Hepatocyte (in vitro differentiated cells): ENCODE measurements around the gene FXYD5. TPM values are rescaled to one million over a fixed set of nuclear protein-coding genes. Genes with fewer than 3 reads are reported as not detected.

Source experiments
- DNase-seq: peaks from one replicate; pipeline ENCODE4 v3.0.0-alpha.2; 2016; ENCODE audit warnings: low spot score
- H2AFZ ChIP-seq: fragments of 200-600 bp; sonication (generic); 2 replicates; pipeline ENCODE4 v1.6.0; 2016; ENCODE audit warnings: antibody characterized with exemption, mild to moderate bottlenecking
- H3K27ac ChIP-seq: fragments of 200-600 bp; sonication (generic); 2 replicates; pipeline ENCODE4 v1.5.1; 2016; ENCODE audit warnings: mild to moderate bottlenecking
- H3K27me3 ChIP-seq: fragments of 200-600 bp; sonication (generic); 2 replicates; pipeline ENCODE4 v1.6.1; 2016
- H3K36me3 ChIP-seq: fragments of 200-600 bp; sonication (generic); replicated peaks from 2 replicates; pipeline ENCODE4 v1.5.1; 2016; ENCODE audit warnings: low read depth; ENCODE audit not compliant: insufficient read depth
- H3K4me1 ChIP-seq: fragments of 200-600 bp; sonication (generic); 2 replicates; pipeline ENCODE4 v1.5.1; 2016; ENCODE audit warnings: mild to moderate bottlenecking, moderate library complexity; ENCODE audit not compliant: insufficient read depth
- H3K4me2 ChIP-seq: fragments of 200-600 bp; sonication (generic); 2 replicates; pipeline ENCODE4 v1.6.0; 2016
- H3K4me3 ChIP-seq: fragments of 200-600 bp; sonication (generic); 2 replicates; pipeline ENCODE4 v1.5.1; 2016; ENCODE audit warnings: mild to moderate bottlenecking
- H3K79me2 ChIP-seq: fragments of 200-600 bp; sonication (generic); 2 replicates; pipeline ENCODE4 v1.6.0; 2017; ENCODE audit warnings: mild to moderate bottlenecking
- H3K9me2 ChIP-seq: fragments of 200-600 bp; sonication (generic); replicated peaks from 2 replicates; pipeline ENCODE4 v1.6.0; 2017; ENCODE audit warnings: mild to moderate bottlenecking; ENCODE audit not compliant: insufficient read depth
- H3K9me3 ChIP-seq: fragments of 200-600 bp; sonication (generic); 2 replicates; pipeline ENCODE4 v1.5.1; 2016; ENCODE audit warnings: low read depth, mild to moderate bottlenecking
- H4K20me1 ChIP-seq: fragments of 200-600 bp; sonication (generic); 2 replicates; pipeline ENCODE4 v1.6.0; 2016; ENCODE audit warnings: mild to moderate bottlenecking; ENCODE audit not compliant: insufficient read depth, poor library complexity, severe bottlenecking
- CTCF ChIP-seq: fragments of 200-600 bp; sonication (generic); IDR thresholded peaks from 2 replicates; pipeline ENCODE4 v1.5.1; 2016; ENCODE audit warnings: antibody characterized with exemption, mild to moderate bottlenecking; ENCODE audit not compliant: poor library complexity
- EZH2 ChIP-seq: fragments of 200-600 bp; sonication (generic); IDR thresholded peaks from 2 replicates; pipeline ENCODE4 v1.6.1; 2016; ENCODE audit warnings: antibody characterized with exemption, mild to moderate bottlenecking, borderline replicate concordance
- EZH2phosphoT487 ChIP-seq: fragments of 200-600 bp; sonication (generic); IDR thresholded peaks from one replicate; pipeline ENCODE4 v1.6.1; 2018; ENCODE audit warnings: antibody characterized with exemption, mild to moderate bottlenecking, low read depth, moderate library complexity; ENCODE audit not compliant: unreplicated experiment, severe bottlenecking
- WGBS: methylation state at CpG from one replicate; pipeline ENCODE4 v1.1.6; 2016; ENCODE audit warnings: low lambda C conversion rate; ENCODE audit errors: missing lambda C conversion rate; 5-methylcytosine and 5-hydroxymethylcytosine counted together
- polyA plus RNA-seq: library from polyadenylated mRNA; unstranded; fragments of >200 nt; fragmentation: Nextera tagmentation; extraction: Ambion mirVana; gene quantifications from 2 replicates; pipeline ENCODE4 v1.2.1, GENCODE V29; 2016
- total RNA-seq: library from RNA; depleted of rRNA; stranded (reverse); fragments of >200 nt; gene quantifications from 2 replicates; pipeline ENCODE4 v1.2.3, GENCODE V29; 2014

Gene FXYD5
- total and polyA plus RNA-seq, 2 experiments from 2014 or later = 36.4 to 81.1 TPM

- Histone ChIP-seq H3K9me3 (no peaks in the 10 kb centered on the region), H3K9me2 (no peaks in the 10 kb centered on the region), H3K4me3 (no peak overlapping the region), H3K79me2 (no peaks in the 10 kb centered on the region), H4K20me1 (no peaks in the 10 kb centered on the region), H3K27ac (no peak overlapping the region), H3K27me3 (no peaks in the 10 kb centered on the region), H3K4me1 (no peaks in the 10 kb centered on the region), H3K36me3 (no peaks in the 10 kb centered on the region), H3K4me2 (no peak overlapping the region), H2AFZ (no peak overlapping the region)
- no peak for TF ChIP-seq EZH2
- no peak for TF ChIP-seq EZH2phosphoT487
- no peak for TF ChIP-seq CTCF
- no peak for DNase-seq
- 95% methylated on average over 9 of the region's 9 CpGs for WGBS
Measured at GRCh38 chr19:35106291-35106583, 48.3 kb upstream of the FXYD5 start.

GRCh38 chr19:35106898-35107541 is 47.5 kb upstream of the FXYD5 start:
- Histone ChIP-seq H2AFZ (no peak overlapping the region), H3K4me2 (no peak overlapping the region), H3K79me2 (no peaks in the 10 kb centered on the region), H4K20me1 (no peaks in the 10 kb centered on the region), H3K9me2 (no peaks in the 10 kb centered on the region), H3K27me3 (no peaks in the 10 kb centered on the region), H3K27ac (peak overlapping the region; percentile 43), H3K4me1 (no peaks in the 10 kb centered on the region), H3K9me3 (no peaks in the 10 kb centered on the region), H3K36me3 (no peaks in the 10 kb centered on the region), H3K4me3 (no peak overlapping the region)
- TF ChIP-seq EZH2 (no peak), CTCF (no peak), EZH2phosphoT487 (no peak)
- DNase-seq = no peak
- whole genome bisulfite sequencing = 46% methylated on average over 2 of the region's 2 CpGs

GRCh38 chr19:35107545-35107944 is 47.0 kb upstream of the FXYD5 start:
- DNase-seq = no peak
- no peaks in the 10 kb centered on the region for H3K9me3 ChIP-seq
- H2AFZ ChIP-seq = no peak overlapping the region
- H3K4me1 ChIP-seq = no peaks in the 10 kb centered on the region
- no peak overlapping the region for H3K4me2 ChIP-seq
- no peak overlapping the region for H3K4me3 ChIP-seq
- no peaks in the 10 kb centered on the region for H3K36me3 ChIP-seq
- WGBS = 43% methylated on average over 5 of the region's 5 CpGs
- H4K20me1 ChIP-seq = no peaks in the 10 kb centered on the region
- H3K27ac ChIP-seq = peak overlapping the region; percentile 43
- no peaks in the 10 kb centered on the region for H3K9me2 ChIP-seq
- TF ChIP-seq CTCF (no peak), EZH2 (no peak), EZH2phosphoT487 (no peak)
- H3K27me3 ChIP-seq = no peaks in the 10 kb centered on the region
- H3K79me2 ChIP-seq = no peaks in the 10 kb centered on the region

GRCh38 chr19:35108730-35109129 is 45.8 kb upstream of the FXYD5 start:
- no peaks in the 10 kb centered on the region for H3K36me3 ChIP-seq
- H3K9me2 ChIP-seq = no peaks in the 10 kb centered on the region
- WGBS = 81% methylated on average over 11 of the region's 11 CpGs
- DNase-seq = no peak
- H3K27ac ChIP-seq = no peak overlapping the region
- no peaks in the 10 kb centered on the region for H3K4me1 ChIP-seq
- no peak overlapping the region for H3K4me3 ChIP-seq
- no peaks in the 10 kb centered on the region for H4K20me1 ChIP-seq
- H3K79me2 ChIP-seq = no peaks in the 10 kb centered on the region
- H3K4me2 ChIP-seq = no peak overlapping the region
- TF ChIP-seq EZH2 (no peak), CTCF (no peak), EZH2phosphoT487 (no peak)
- no peaks in the 10 kb centered on the region for H3K27me3 ChIP-seq
- no peaks in the 10 kb centered on the region for H3K9me3 ChIP-seq
- no peak overlapping the region for H2AFZ ChIP-seq
